Kidney (tissue), 14 donors: ENCODE measurements around the gene TADA2B. TPM values are rescaled to one million over a fixed set of nuclear protein-coding genes. Genes with fewer than 3 reads are reported as not detected.

Experiments used
- DNase-seq, 5 donors: peaks; one replicate each; pipeline ENCODE4 v3.0.0-alpha.2; 2013 to 2020
- FAIRE-seq: peaks from 2 replicates; lab custom pipeline; 2012; peaks lifted over from hg19 to GRCh38; lab: Jason Lieb, UNC
- H3K27ac ChIP-seq, 2 donors: one replicate each; pipeline ENCODE4 v1.7.0; 2013; ENCODE audit warnings: low read depth in 2 of 2, low read length in 2 of 2, inconsistent platforms in 1 of 2
- H3K27me3 ChIP-seq: one replicate; pipeline ENCODE4 v1.7.1; 2013; ENCODE audit warnings: low read length, inconsistent platforms; ENCODE audit not compliant: control insufficient read depth, insufficient read depth
- H3K36me3 ChIP-seq, 3 donors: one replicate each; pipeline versions ENCODE4 v1.7.0 to v1.7.1; 2013; ENCODE audit warnings: low read length in 3 of 3, control low read depth in 1 of 3, inconsistent platforms in 1 of 3; ENCODE audit not compliant: insufficient read depth in 3 of 3, control insufficient read depth in 2 of 3
- H3K4me1 ChIP-seq, 3 donors: one replicate each; pipeline versions ENCODE4 v1.7.0 to v1.7.1; 2013; ENCODE audit warnings: low read length in 3 of 3, inconsistent platforms in 1 of 3, low read depth in 1 of 3; ENCODE audit not compliant: control insufficient read depth in 2 of 3, insufficient read depth in 2 of 3
- H3K4me3 ChIP-seq, 3 donors: one replicate each; pipeline versions ENCODE4 v1.7.0 to v1.8.1; 2013; ENCODE audit warnings: low read length in 3 of 3, control low read depth in 1 of 3, inconsistent platforms in 1 of 3
- H3K9ac ChIP-seq, 3 donors: one replicate each; pipeline versions ENCODE4 v1.7.0 to v1.7.1; 2013; ENCODE audit warnings: low read length in 3 of 3, control low read depth in 1 of 3, inconsistent platforms in 1 of 3
- H3K9me3 ChIP-seq, 3 donors: one replicate each; pipeline versions ENCODE4 v1.7.0 to v1.7.1; 2013; ENCODE audit warnings: low read length in 3 of 3, control low read depth in 1 of 3, inconsistent platforms in 1 of 3; ENCODE audit not compliant: control insufficient read depth in 2 of 3, insufficient read depth in 1 of 3
- intact Hi-C: fragments of 100-400 bp; cut with DNase I; formaldehyde crosslinking; loops from one replicate; pipeline ENCODE4 v1.11.1; 2022
- polyA plus RNA-seq: library from polyadenylated mRNA; stranded (reverse); fragments of 350-450 nt; fragmentation: Illumina TruSeq; extraction: RNeasy Lipid Tissue Mini Kit (QIAGEN cat#74804); gene quantifications from one replicate; pipeline ENCODE4 v1.2.3, GENCODE V29; 2014; ENCODE audit warnings: low read depth, low replicate concordance; ENCODE audit not compliant: insufficient read depth
- total RNA-seq: library from RNA; stranded (reverse); fragmentation: NEBNext Ultra II Directional; extraction: Animal tissue kit (Norgen Biotek cat#: 25700); gene quantifications from one replicate; pipeline ENCODE4 v1.2.1, GENCODE V29; 2021
- TF ChIP-seq, protein P1 (sequence below): IDR thresholded peaks from 3 replicates; pipeline ENCODE4 v1.5.1; 2012; ENCODE audit warnings: mild to moderate bottlenecking, moderate library complexity, borderline replicate concordance; ENCODE audit not compliant: insufficient read depth; ENCODE audit errors: extremely low read depth
- donor health status: control.
- donor health status: control.
- donor health status: control.
- donor health status: control.
- donor health status: control.
- donor health status: DM: yes; HTN: yes; CAD: no.
- donor health status: Normal renal cell carcinoma (clear cell type).

TADA2B gene
- total and polyA plus RNA-seq, 2 donors from 2014 or later = 14.2 to 30.5 TPM

DNA sequence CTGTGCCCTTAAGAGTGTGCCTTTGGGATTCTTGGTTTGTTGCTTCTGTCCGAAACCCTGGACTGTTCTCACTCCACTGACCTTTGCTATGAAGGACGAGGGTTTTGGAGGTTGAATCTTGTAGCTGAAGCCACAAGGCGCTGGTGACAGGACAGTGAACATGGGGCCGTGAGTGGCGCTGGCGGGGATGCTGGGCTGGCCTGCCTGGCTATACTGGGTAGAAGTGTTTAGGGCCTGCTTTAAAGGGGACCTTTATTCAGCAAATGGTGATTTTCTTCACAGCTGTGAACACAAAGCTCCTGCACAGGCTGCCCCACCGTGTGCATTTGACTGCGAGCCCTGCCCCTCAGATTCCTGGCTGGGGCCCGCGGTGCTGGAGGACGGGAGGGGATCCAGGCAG is 27.1 kb upstream of the TADA2B start:
- no peak for DNase-seq
- Histone ChIP-seq H3K27ac (no peak overlapping the region), H3K9ac (no peak overlapping the region), H3K4me3 (no peak overlapping the region), H3K4me1 (peaks cover 0 to 4% (median 4%) of the 10 kb centered on the region in 3 donors), H3K27me3 (no peaks in the 10 kb centered on the region), H3K9me3 (no peaks in the 10 kb centered on the region), H3K36me3 (peaks cover 2 to 43% (median 30%) of the 10 kb centered on the region in 3 donors)
- FAIRE-seq = no peak
- TF ChIP-seq, protein P1, sequence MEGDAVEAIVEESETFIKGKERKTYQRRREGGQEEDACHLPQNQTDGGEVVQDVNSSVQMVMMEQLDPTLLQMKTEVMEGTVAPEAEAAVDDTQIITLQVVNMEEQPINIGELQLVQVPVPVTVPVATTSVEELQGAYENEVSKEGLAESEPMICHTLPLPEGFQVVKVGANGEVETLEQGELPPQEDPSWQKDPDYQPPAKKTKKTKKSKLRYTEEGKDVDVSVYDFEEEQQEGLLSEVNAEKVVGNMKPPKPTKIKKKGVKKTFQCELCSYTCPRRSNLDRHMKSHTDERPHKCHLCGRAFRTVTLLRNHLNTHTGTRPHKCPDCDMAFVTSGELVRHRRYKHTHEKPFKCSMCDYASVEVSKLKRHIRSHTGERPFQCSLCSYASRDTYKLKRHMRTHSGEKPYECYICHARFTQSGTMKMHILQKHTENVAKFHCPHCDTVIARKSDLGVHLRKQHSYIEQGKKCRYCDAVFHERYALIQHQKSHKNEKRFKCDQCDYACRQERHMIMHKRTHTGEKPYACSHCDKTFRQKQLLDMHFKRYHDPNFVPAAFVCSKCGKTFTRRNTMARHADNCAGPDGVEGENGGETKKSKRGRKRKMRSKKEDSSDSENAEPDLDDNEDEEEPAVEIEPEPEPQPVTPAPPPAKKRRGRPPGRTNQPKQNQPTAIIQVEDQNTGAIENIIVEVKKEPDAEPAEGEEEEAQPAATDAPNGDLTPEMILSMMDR = no peak
- intact Hi-C loops = no loop called here

DNA sequence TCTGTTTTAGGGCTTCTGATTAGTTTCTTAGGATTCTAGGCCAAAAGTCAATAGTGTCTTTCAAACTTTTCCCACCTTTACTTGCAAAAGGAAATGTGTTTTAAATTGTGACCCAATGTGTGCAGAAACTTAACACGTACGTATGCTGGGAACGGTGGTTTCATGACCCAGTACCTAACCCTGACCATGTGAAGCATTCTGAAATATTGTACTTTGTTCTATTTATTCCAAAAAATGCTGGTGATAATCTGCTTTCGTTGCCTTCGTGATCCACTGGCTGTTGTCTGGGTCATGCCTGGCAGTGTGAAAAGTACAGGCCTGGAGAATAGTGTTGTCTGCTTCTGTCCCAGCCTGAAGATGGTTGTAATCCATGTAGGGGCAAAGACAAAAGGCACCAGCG is 26.7 kb upstream of the TADA2B start:
- Histone ChIP-seq H3K27ac (no peak overlapping the region), H3K9ac (no peak overlapping the region), H3K4me1 (peaks cover 0 to 4% (median 4%) of the 10 kb centered on the region in 3 donors), H3K36me3 (peaks cover 2 to 41% (median 31%) of the 10 kb centered on the region in 3 donors), H3K9me3 (no peaks in the 10 kb centered on the region), H3K4me3 (no peak overlapping the region), H3K27me3 (no peaks in the 10 kb centered on the region)
- intact Hi-C loops = no loop called here
- FAIRE-seq = no peak
- DNase-seq = no peak
- TF ChIP-seq, protein P1 = no peak

DNA sequence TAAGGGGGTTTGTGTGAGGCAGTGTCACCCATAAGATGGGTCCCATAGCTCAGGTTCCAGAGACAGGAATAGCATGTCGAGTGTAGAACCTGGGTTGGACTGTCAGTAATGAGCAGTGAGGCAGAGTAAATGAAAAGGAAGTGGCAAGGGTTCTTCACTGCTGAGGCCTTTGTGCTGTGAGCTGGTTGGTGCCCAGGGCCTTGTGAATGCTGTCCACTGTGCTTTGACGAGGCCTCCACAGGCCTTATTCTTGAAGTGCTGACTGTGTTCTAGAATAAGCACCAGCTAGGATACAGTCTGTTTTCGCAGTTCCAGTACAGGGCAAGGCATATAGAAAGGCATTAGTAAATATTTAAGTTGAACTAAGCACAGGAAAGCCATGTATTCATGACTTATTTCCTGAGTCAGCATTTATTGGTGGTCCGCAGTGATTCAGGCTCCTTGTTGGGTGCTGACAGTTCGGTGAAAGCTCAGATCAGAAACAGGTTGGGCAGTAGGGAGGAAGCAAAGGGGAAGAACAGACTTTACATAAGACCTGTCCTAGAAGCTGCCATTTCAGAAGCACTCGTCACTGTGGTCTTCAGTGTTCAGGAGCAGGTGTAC is 25.6 kb upstream of the TADA2B start:
- TF ChIP-seq, protein P1 = no peak
- H3K4me3 ChIP-seq = no peak overlapping the region
- FAIRE-seq (no peak), DNase-seq (no peak)
- intact Hi-C loops = no loop called here
- peaks cover 0 to 4% (median 4%) of the 10 kb centered on the region in 3 donors for H3K4me1 ChIP-seq
- no peak overlapping the region for H3K27ac ChIP-seq
- H3K36me3 ChIP-seq = peaks cover 2 to 34% (median 31%) of the 10 kb centered on the region in 3 donors
- H3K27me3 ChIP-seq = no peaks in the 10 kb centered on the region
- no peak overlapping the region for H3K9ac ChIP-seq
- no peaks in the 10 kb centered on the region for H3K9me3 ChIP-seq
